Psoas muscle (tissue), 8 donors: ENCODE measurements around the gene CHMP2B. TPM values are rescaled to one million over a fixed set of nuclear protein-coding genes. Genes with fewer than 3 reads are reported as not detected.

Experiments
- ATAC-seq, 4 donors: fragments of 200-7000 bp; cut with Tn5 transposase; one replicate each; pipeline ENCODE4 v1.9.1; 2020; ENCODE audit warnings: moderate library complexity in 3 of 4, mild to moderate bottlenecking in 2 of 4
- DNase-seq, 2 donors: peaks; one replicate each; pipeline ENCODE4 v3.0.0-alpha.2; 2020
- H3K27ac ChIP-seq: fragments of 200-600 bp; one replicate; pipeline ENCODE4 v1.8.0; 2022
- H3K27me3 ChIP-seq, 3 donors: fragments of 200-600 bp in 1 of 3; one replicate each; pipeline versions ENCODE4 v1.6.1 to v1.8.0; 2013 to 2022; ENCODE audit warnings: low read length in 2 of 3, mild to moderate bottlenecking in 2 of 3, moderate library complexity in 1 of 3; ENCODE audit not compliant: insufficient read depth in 3 of 3
- H3K36me3 ChIP-seq, 2 donors: fragments of 200-600 bp in 1 of 2; one replicate each; pipeline versions ENCODE4 v1.6.1 to v1.8.0; 2013 to 2022; ENCODE audit warnings: low read depth in 1 of 2, mild to moderate bottlenecking in 1 of 2, moderate library complexity in 1 of 2; ENCODE audit not compliant: insufficient read depth in 1 of 2
- H3K4me1 ChIP-seq: fragments of 200-600 bp; one replicate; pipeline ENCODE4 v1.8.0; 2022
- H3K4me3 ChIP-seq: fragments of 200-600 bp; one replicate; pipeline ENCODE4 v1.8.0; 2022; ENCODE audit warnings: mild to moderate bottlenecking
- H3K9me3 ChIP-seq: fragments of 200-600 bp; one replicate; pipeline ENCODE4 v1.8.0; 2022
- WGBS, 3 donors: extraction: QIAGEN DNeasy Blood & Tissue Kit; methylation state at CpG; one replicate each; pipeline versions ENCODE4 v1.1.6 to v1.1.7; 2013; 5-methylcytosine and 5-hydroxymethylcytosine counted together
- intact Hi-C, 2 donors: fragments of 100-400 bp; cut with DNase I; formaldehyde crosslinking; loops; one replicate each; pipeline versions ENCODE4 v1.11.0 to v1.14.2; 2022
- polyA plus RNA-seq, 3 donors: library from polyadenylated mRNA; stranded (reverse); fragments of 200-250 nt; gene quantifications; one replicate each; pipeline ENCODE4 v1.2.3, GENCODE V29; 2013
- total RNA-seq, 4 donors: library from RNA; stranded (reverse); fragmentation: NEBNext Ultra II Directional in 2 of 4; extraction: Animal tissue kit (Norgen Biotek cat#: 25700) in 2 of 4; gene quantifications; one replicate each; pipeline versions ENCODE4 v1.2.1 to v1.2.4, GENCODE V29; 2021 to 2023
- TF ChIP-seq, protein P1 (sequence below): fragments of 200-600 bp; IDR thresholded peaks from one replicate; pipeline ENCODE4 v1.8.0; 2022; ENCODE audit warnings: antibody characterized with exemption
- donor health status: healthy with polysubstance abuse.
- donor health status: DM: no; HTN: no; CAD: no; lungs with moderate emphysema.
- donor health status: Bipolar disorder and iron deficiency.
- donor health status: healthy.
- donor health status: DM: yes; HTN: yes; CAD: no.
- donor health status: DM: no; HTN: no; CAD: no.
- donor health status: DM: no; HTN: no; CAD: no.
- donor health status: DM: yes; HTN: yes; CAD: no.

Gene CHMP2B
- total and polyA plus RNA-seq, 7 donors = 21.0 to 37.5 (median 26.0) TPM

- DNase-seq = no peak
- no peaks in the 10 kb centered on the region for H3K4me1 ChIP-seq
- H3K9me3 ChIP-seq = no peaks in the 10 kb centered on the region
- ATAC-seq = no peak
- TF ChIP-seq, protein P1, sequence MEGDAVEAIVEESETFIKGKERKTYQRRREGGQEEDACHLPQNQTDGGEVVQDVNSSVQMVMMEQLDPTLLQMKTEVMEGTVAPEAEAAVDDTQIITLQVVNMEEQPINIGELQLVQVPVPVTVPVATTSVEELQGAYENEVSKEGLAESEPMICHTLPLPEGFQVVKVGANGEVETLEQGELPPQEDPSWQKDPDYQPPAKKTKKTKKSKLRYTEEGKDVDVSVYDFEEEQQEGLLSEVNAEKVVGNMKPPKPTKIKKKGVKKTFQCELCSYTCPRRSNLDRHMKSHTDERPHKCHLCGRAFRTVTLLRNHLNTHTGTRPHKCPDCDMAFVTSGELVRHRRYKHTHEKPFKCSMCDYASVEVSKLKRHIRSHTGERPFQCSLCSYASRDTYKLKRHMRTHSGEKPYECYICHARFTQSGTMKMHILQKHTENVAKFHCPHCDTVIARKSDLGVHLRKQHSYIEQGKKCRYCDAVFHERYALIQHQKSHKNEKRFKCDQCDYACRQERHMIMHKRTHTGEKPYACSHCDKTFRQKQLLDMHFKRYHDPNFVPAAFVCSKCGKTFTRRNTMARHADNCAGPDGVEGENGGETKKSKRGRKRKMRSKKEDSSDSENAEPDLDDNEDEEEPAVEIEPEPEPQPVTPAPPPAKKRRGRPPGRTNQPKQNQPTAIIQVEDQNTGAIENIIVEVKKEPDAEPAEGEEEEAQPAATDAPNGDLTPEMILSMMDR = no peak
- H3K4me3 ChIP-seq = no peak overlapping the region
- no peaks in the 10 kb centered on the region for H3K27me3 ChIP-seq
- intact Hi-C loops = no loop called here
- no peaks in the 10 kb centered on the region for H3K36me3 ChIP-seq
- H3K27ac ChIP-seq = no peak overlapping the region
Observed at GRCh38 chr3:87198774-87199173, 28.3 kb upstream of the CHMP2B start.

DNA sequence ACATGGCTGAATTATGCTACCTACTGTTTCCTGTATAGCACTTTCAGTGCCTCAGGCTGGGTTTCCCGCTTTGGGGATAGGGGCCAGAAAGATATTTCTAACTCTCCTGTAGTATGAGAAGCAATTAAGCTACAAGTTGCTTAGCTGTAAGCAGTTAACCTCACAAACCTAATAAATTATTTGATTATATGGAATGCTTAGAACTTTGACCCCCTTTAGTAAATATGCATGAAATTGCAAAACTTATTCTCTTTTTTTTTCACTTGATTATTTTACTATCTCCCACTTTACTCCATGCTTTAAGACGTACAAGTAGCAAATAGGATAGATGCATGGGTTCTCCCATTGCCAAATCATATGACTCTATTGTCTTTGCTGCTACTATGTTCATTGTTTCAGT, 27.5 kb upstream of the CHMP2B start:
- no peaks in the 10 kb centered on the region for H3K4me1 ChIP-seq
- 73 to 76% (median 76%) methylated on average over 2 of the region's 2 CpGs for WGBS, 3 donors
- intact Hi-C loops = no loop called here
- no peaks in the 10 kb centered on the region for H3K36me3 ChIP-seq
- H3K27ac ChIP-seq = no peak overlapping the region
- ATAC-seq (no peak), DNase-seq (no peak)
- H3K9me3 ChIP-seq = no peaks in the 10 kb centered on the region
- TF ChIP-seq, protein P1 = no peak
- H3K27me3 ChIP-seq = no peaks in the 10 kb centered on the region
- H3K4me3 ChIP-seq = no peak overlapping the region

- Histone ChIP-seq H3K4me3 (no peak overlapping the region), H3K27ac (no peak overlapping the region), H3K4me1 (no peaks in the 10 kb centered on the region), H3K36me3 (no peaks in the 10 kb centered on the region), H3K9me3 (no peaks in the 10 kb centered on the region), H3K27me3 (no peaks in the 10 kb centered on the region)
- TF ChIP-seq, protein P1 = no peak
- no peak for ATAC-seq
- intact Hi-C loops = no loop called here
- DNase-seq = no peak
- 75 to 81% (median 76%) methylated on average over 3 of the region's 3 CpGs for WGBS, 3 donors
Observed at GRCh38 chr3:87200060-87200647, 27.0 kb upstream of the CHMP2B start.

DNA sequence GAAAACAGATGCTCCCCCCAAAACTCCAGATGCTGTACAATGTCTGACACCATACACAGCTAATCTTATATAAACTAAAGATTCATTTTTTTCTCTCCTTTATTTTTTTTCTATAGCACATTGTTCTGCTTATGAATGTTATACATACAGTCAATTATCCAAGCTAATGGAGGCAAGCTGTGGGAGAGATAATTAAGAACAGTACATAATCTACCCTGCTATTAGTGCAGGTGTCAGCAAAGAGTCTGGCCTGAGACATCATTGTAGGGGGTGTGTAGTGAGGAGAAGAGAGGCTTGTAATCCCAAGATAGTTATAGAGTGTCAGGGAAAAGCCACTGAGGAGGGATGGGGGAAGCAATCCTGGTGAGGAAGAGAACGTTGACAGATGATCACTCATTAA, 25.4 kb upstream of the CHMP2B start:
- no peak for ATAC-seq
- DNase-seq = no peak
- no peak overlapping the region for H3K4me3 ChIP-seq
- intact Hi-C loops = no loop called here
- H3K36me3 ChIP-seq = no peaks in the 10 kb centered on the region
- no peaks in the 10 kb centered on the region for H3K9me3 ChIP-seq
- no peaks in the 10 kb centered on the region for H3K27me3 ChIP-seq
- 46 to 47% (median 46%) methylated on average over 1 of the region's 1 CpG for WGBS, 3 donors
- no peak overlapping the region for H3K27ac ChIP-seq
- TF ChIP-seq, protein P1 = no peak
- H3K4me1 ChIP-seq = no peaks in the 10 kb centered on the region

- 44 to 81% (median 47%) methylated on average over 1 of the region's 1 CpG for WGBS, 3 donors
Observed at GRCh38 chr3:87203809-87204208, 23.3 kb upstream of the CHMP2B start.

More at GRCh38 chr3:87203809-87204208, 23.3 kb upstream of the CHMP2B start:
- DNase-seq (no peak), ATAC-seq (no peak)
- H3K4me3 ChIP-seq = no peak overlapping the region
- no peaks in the 10 kb centered on the region for H3K36me3 ChIP-seq
- TF ChIP-seq, protein P1 = no peak
- no peak overlapping the region for H3K27ac ChIP-seq
- no peaks in the 10 kb centered on the region for H3K4me1 ChIP-seq
- intact Hi-C loops = no loop called here
- H3K27me3 ChIP-seq = peaks cover 0 to 3% (median 0%) of the 10 kb centered on the region in 3 donors
- H3K9me3 ChIP-seq = no peaks in the 10 kb centered on the region
